Muscle of back (tissue), 11 donors: Measurements from ENCODE around the gene PTGES2. TPM values are rescaled to one million over a fixed set of nuclear protein-coding genes. Genes with fewer than 3 reads are reported as not detected.
"Not testable (repeated sequence)": the region's sequence is repeated elsewhere in the genome, so short reads cannot be mapped to it uniquely, and the experiment has no call there.

Source experiments
- DNase-seq, 3 donors: peaks; one replicate each; pipeline versions ENCODE4 v3.0.0 to v3.0.0-alpha.2; 2013
- polyA plus RNA-seq, 10 donors: library from polyadenylated mRNA; unstranded; fragments of 120-200 nt; gene quantifications; one replicate each; pipeline ENCODE4 v1.2.1, GENCODE V29; 2013; ENCODE audit not compliant: insufficient read length in 10 of 10

The PTGES2 gene
- polyA plus RNA-seq, 10 donors: 28.2 to 40.0 (median 36.1) TPM

- no peak for DNase-seq
These were observed 6.6 kb downstream of the PTGES2 start for GRCh38 chr9:128120741-128121465.

- DNase-seq: no peak
These were observed 7.3 kb downstream of the PTGES2 start for GRCh38 chr9:128120061-128120740.

GRCh38 chr9:128118971-128119665 lies 8.4 kb downstream of the PTGES2 start:
- DNase-seq: no peak

DNA sequence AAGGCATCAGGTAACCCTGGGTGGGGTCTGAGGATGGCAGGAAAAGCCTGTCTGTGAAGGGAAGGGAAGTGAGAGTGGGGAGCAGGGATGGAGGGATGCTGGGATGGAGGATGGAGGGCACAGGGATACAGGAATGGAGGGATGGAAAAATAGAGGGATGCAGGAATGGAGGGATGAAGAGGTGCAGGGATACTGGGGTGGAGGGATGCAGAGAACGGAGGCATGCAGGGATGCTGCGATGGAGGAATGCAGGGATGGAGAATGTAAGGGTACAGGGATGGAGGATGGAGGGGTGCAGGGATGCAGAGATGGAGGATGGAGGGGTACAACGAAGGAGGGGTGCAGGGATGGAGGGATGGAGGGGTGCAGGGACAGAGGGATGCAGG lies 9.1 kb downstream of the PTGES2 start:
- no peak for DNase-seq

- DNase-seq: peak; percentile 89 to 94 (median 92)
These were observed 9.7 kb downstream of the PTGES2 start for GRCh38 chr9:128117613-128118471.

- no peak for DNase-seq
These were observed 11.1 kb downstream of the PTGES2 start for GRCh38 chr9:128116104-128117083.

DNA sequence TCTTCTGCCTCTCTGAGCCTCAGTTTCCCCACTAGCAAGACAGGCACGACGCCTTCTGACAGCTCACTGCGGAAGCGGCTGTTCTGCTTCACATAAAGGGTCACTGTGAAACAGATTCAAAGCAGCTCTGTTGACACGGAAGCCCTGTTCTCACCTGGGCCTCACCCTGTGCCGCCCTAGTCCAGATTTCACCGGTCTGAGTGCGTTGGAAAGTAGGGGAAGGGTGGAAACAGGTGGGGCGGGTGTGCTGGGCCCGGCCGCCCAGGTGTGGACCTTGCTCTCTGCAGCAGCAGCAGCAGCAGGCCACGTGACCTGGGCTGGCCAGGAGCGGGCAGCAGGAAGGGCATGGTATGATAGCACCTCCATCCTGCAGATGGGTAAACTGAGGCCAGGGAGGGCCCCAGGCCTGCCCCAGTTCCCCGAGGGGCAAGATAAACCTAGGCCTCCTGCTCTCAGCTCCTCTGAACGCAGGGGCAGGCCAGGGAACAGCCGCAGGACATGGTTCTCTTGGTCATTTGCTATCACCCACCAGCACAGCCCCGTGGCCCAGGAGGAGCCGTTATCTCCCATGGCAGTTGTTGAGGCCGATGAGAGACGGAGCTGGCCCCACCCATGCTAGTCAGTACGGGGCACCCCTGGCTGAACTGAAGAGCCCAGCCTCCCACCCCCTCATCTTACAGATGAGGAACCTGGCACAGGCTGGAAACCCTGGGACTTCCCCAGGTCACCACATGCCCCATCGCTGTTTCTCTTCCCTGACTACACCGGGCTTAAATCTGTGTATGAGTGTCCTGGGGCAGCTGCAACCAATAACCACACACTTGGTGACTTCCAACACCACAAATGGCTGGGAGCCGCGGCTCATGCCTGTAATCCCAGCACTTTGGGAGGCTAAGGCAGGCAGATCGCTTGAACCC lies 12.1 kb downstream of the PTGES2 start:
- no peak for DNase-seq

- no peak for DNase-seq
These were observed 13.0 kb downstream of the PTGES2 start for GRCh38 chr9:128114326-128115186.

- no peak for DNase-seq
These were observed 13.8 kb downstream of the PTGES2 start for GRCh38 chr9:128113526-128114325.

GRCh38 chr9:128111726-128112125 lies 15.8 kb downstream of the PTGES2 start:
- DNase-seq: not testable (repeated sequence)

DNA sequence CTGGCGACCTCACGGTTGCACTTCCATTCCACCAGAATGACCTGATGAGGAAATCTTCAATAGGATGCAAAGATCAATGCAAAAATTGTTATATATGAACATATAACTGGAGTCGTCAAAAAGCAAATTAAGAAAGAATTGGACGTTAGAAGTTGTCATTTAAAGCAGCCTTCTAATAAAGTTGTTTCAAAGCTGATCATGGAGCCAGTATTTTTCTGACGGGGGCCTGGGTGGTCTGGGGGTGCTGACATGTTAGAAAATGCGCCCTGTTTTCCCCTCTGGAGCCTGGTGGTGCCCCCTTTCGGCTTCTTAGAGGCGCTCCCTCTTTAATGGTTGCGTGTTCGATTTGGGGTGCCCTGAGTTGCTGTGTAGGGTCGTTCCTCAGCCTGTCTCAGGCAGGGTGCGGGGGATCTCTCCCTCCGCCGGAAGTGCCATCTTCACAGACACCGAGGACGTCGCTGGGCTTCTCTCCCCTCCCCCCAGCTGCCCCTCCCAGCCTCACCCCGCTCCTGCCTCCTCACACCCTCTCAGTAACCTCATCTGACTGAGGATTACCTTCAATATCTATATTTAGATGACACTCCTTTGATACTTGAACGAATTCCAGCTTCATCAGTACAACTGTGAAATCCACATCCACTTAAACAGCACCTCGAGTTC lies 18.3 kb downstream of the PTGES2 start:
- DNase-seq: no peak

GRCh38 chr9:128108269-128109049 lies 19.1 kb downstream of the PTGES2 start:
- DNase-seq: no peak

DNA sequence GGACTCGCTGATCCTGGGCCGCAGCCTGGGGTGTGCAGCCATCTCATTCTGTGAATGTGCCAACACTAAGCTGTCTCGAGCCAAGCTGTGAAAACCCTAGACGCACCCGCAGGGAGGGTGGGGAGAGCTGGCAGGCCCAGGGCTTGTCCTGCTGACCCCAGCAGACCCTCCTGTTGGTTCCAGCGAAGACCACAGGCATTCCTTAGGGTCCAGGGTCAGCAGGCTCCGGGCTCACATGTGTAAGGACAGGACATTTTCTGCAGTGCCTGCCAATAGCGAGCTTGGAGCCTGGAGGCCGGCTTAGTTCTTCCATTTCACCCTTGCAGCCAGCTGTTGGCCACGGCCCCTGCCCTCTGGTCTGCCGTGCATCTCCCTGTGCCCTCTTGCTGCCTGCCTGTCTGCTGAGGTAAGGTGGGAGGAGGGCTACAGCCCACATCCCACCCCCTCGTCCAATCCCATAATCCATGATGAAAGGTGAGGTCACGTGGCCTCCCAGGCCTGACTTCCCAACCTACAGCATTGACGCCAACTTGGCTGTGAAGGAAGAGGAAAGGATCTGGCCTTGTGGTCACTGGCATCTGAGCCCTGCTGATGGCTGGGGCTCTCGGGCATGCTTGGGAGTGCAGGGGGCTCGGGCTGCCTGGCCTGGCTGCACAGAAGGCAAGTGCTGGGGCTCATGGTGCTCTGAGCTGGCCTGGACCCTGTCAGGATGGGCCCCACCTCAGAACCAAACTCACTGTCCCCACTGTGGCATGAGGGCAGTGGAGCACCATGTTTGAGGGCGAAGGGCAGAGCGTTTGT lies 19.9 kb downstream of the PTGES2 start:
- no peak for DNase-seq

DNA sequence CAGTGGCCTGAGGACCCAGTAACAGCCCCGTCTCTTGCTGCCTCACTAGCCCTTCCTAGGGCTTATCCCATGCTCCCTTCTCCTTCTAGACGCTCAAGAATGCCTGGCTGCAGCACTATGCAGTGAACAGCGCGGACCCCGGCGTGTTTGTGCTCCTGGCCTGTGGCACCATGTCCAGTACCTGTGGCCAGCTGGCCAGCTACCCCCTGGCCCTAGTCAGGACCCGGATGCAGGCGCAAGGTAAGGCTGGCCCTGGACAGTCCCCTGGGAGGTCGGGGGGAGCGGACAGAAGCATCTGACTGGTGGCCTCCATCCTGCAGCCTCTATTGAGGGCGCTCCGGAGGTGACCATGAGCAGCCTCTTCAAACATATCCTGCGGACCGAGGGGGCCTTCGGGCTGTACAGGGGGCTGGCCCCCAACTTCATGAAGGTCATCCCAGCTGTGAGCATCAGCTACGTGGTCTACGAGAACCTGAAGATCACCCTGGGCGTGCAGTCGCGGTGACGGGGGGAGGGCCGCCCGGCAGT lies 20.5 kb downstream of the PTGES2 start:
- DNase-seq: no peak
